ENCODE data around the gene APOM. TPM values are rescaled to one million over a fixed set of nuclear protein-coding genes. Genes with fewer than 3 reads are reported as not detected.

The APOM gene
- total RNA-seq, 3 donors from 2014 or later (not counting 1 experiment from before 2014, with no cell fraction given): 2.6 to 2.8 (median 2.7) TPM

DNA sequence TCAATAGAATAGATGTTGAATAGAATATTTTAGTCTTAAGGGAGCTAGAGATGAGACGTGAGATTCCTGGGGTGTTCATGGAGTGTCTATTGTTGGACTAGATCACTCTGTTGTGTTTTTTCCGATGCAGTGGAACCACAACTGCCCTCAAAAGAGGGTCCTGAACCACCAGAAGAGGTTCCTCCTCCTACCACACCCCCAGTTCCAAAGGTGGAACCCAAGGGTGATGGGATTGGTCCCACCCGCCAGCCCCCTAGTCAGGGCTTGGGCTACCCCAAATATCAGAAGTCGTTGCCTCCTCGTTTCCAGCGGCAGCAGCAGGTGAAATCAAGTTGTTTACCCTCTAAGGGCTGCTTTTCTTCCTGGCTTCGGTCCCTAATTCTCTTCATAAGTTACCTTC, 26.7 kb upstream of the APOM start:
- 94% methylated on average over 7 of the region's 7 CpGs for WGBS (ENCODE audit: insufficient coverage)
- Mint-ChIP-seq H3K4me3 (no peak overlapping the region), H3K4me1 (peaks cover 6 to 28% of the 10 kb centered on the region in 2 donors), H3K27ac (no peak overlapping the region), H3K36me3 (peaks cover 24% of the 10 kb centered on the region), H3K27me3 (ENCODE audit: low read depth in 2 of 2) (no peaks in the 10 kb centered on the region), H3K9me3 (no peaks in the 10 kb centered on the region)
- no peak for TF ChIP-seq CTCF (IDR thresholded peaks at IDR 0.05)
- Histone ChIP-seq H3K9me3 (ENCODE audit: control insufficient read depth, insufficient read depth, low read length) (no peaks in the 10 kb centered on the region), H3K27ac (ENCODE audit: low read length) (no peak overlapping the region), H3K27me3 (ENCODE audit: control insufficient read depth, insufficient read depth, low read length) (no peaks in the 10 kb centered on the region), H3K36me3 (ENCODE audit: control insufficient read depth, insufficient read depth, low read length) (peaks cover 92% of the 10 kb centered on the region), H3K4me1 (ENCODE audit: control insufficient read depth, insufficient read depth, low read length) (no peaks in the 10 kb centered on the region), H3K4me3 (ENCODE audit: low read length) (no peak overlapping the region)
- ATAC-seq (no peak), DNase-seq (no peak)
- intact Hi-C loops (cut with micrococcal nuclease): no loop called here

GRCh38 chr6:31630177-31630934, 25.3 kb upstream of the APOM start:
- Mint-ChIP-seq H3K4me1 (peaks cover 6 to 30% of the 10 kb centered on the region in 2 donors), H3K4me3 (no peak overlapping the region), H3K36me3 (peaks cover 24% of the 10 kb centered on the region), H3K9me3 (no peaks in the 10 kb centered on the region), H3K27me3 (ENCODE audit: low read depth in 2 of 2) (no peaks in the 10 kb centered on the region), H3K27ac (peak overlapping the region; percentile 26 to 54)
- Histone ChIP-seq H3K4me1 (ENCODE audit: control insufficient read depth, insufficient read depth, low read length) (no peaks in the 10 kb centered on the region), H3K9me3 (ENCODE audit: control insufficient read depth, insufficient read depth, low read length) (no peaks in the 10 kb centered on the region), H3K4me3 (ENCODE audit: low read length) (no peak overlapping the region), H3K36me3 (ENCODE audit: control insufficient read depth, insufficient read depth, low read length) (peaks cover 94% of the 10 kb centered on the region), H3K27ac (ENCODE audit: low read length) (no peak overlapping the region), H3K27me3 (ENCODE audit: control insufficient read depth, insufficient read depth, low read length) (no peaks in the 10 kb centered on the region)
- ATAC-seq (no peak), DNase-seq (no peak)
- 95% methylated on average over 25 of the region's 25 CpGs for WGBS (ENCODE audit: insufficient coverage)
- TF ChIP-seq CTCF (IDR thresholded peaks at IDR 0.05): no peak
- intact Hi-C loops (cut with micrococcal nuclease): no loop called here

DNA sequence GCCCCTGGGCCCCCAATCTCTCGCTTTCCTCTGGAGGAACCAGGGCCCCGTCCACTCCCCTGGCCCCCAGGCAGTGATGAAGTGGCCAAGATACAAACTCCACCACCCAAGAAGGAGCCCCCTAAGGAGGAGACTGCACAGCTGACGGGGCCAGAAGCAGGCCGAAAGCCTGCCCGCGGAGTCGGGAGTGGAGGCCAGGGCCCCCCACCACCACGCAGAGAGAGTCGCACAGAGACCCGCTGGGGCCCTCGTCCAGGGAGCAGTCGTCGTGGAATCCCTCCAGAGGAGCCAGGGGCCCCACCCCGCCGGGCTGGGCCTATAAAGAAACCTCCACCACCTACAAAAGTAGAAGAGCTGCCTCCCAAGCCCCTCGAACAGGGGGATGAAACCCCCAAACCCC, 24.5 kb upstream of the APOM start:
- Histone ChIP-seq H3K4me1 (ENCODE audit: control insufficient read depth, insufficient read depth, low read length) (no peaks in the 10 kb centered on the region), H3K36me3 (ENCODE audit: control insufficient read depth, insufficient read depth, low read length) (peaks cover 94% of the 10 kb centered on the region), H3K27ac (ENCODE audit: low read length) (no peak overlapping the region), H3K4me3 (ENCODE audit: low read length) (no peak overlapping the region), H3K9me3 (ENCODE audit: control insufficient read depth, insufficient read depth, low read length) (no peaks in the 10 kb centered on the region), H3K27me3 (ENCODE audit: control insufficient read depth, insufficient read depth, low read length) (no peaks in the 10 kb centered on the region)
- Mint-ChIP-seq H3K9me3 (no peaks in the 10 kb centered on the region), H3K27me3 (ENCODE audit: low read depth in 2 of 2) (no peaks in the 10 kb centered on the region), H3K27ac (peak overlapping the region; percentile 26 to 54), H3K36me3 (peaks cover 18% of the 10 kb centered on the region), H3K4me1 (peaks cover 6 to 29% of the 10 kb centered on the region in 2 donors), H3K4me3 (no peak overlapping the region)
- no peak for TF ChIP-seq CTCF (IDR thresholded peaks at IDR 0.05)
- intact Hi-C loops (cut with micrococcal nuclease): no loop called here
- no peak for DNase-seq
- ATAC-seq: no peak
- 95% methylated on average over 16 of the region's 16 CpGs for WGBS (ENCODE audit: insufficient coverage)

Data from natural killer cell (primary cell).